GF-D8 (cell line): ENCODE measurements around the gene ADA.
"Not testable (repeated sequence)": the region's sequence is repeated elsewhere in the genome, so short reads cannot be mapped to it uniquely, and the experiment has no call there.

Source experiments
- DNase-seq: peaks from one replicate; lab custom pipeline; 2025; lab: John Stamatoyannopoulos, UW

ADA gene

GRCh38 chr20:44599715-44600114, 51.8 kb downstream of the ADA start:
- no peak for DNase-seq

GRCh38 chr20:44598423-44599305, 52.8 kb downstream of the ADA start:
- peak; percentile 63 for DNase-seq

GRCh38 chr20:44597930-44598329, 53.6 kb downstream of the ADA start:
- no peak for DNase-seq

GRCh38 chr20:44597516-44597915, 54.0 kb downstream of the ADA start:
- no peak for DNase-seq

- DNase-seq, result no peak
Observed at GRCh38 chr20:44596876-44597275, 54.6 kb downstream of the ADA start.

- DNase-seq, result no peak
Observed at GRCh38 chr20:44596010-44596409, 55.5 kb downstream of the ADA start.

- peak; percentile 12 for DNase-seq
Observed at GRCh38 chr20:44594730-44595129, 56.8 kb downstream of the ADA start.

- DNase-seq, result no peak
Observed at GRCh38 chr20:44593751-44594150, 57.7 kb downstream of the ADA start.

GRCh38 chr20:44592366-44592765, 59.1 kb downstream of the ADA start:
- DNase-seq, result no peak

GRCh38 chr20:44590980-44591778, 60.3 kb downstream of the ADA start:
- no peak for DNase-seq

GRCh38 chr20:44589537-44589936, 62.0 kb downstream of the ADA start:
- DNase-seq, result no peak

- not testable (repeated sequence) for DNase-seq
Observed at GRCh38 chr20:44588321-44588720, 63.2 kb downstream of the ADA start.

GRCh38 chr20:44587035-44587980, 64.2 kb downstream of the ADA start:
- DNase-seq, result no peak

- peak; percentile 91 for DNase-seq
Observed at GRCh38 chr20:44586289-44586911, 65.1 kb downstream of the ADA start.

GRCh38 chr20:44585057-44585963, 66.2 kb downstream of the ADA start:
- DNase-seq, result peak; percentile 18

- DNase-seq, result no peak
Observed at GRCh38 chr20:44584162-44584561, 67.3 kb downstream of the ADA start.

- no peak for DNase-seq
Observed at GRCh38 chr20:44583157-44583556, 68.3 kb downstream of the ADA start.

- peak; percentile 38 for DNase-seq
Observed at GRCh38 chr20:44582311-44583025, 69.0 kb downstream of the ADA start, which contains the start of gene PKIG. TSS of gene PKIG (plus strand) at chr20:44582579. CDS start at chr20:44614557, 31,978 bp downstream.

- DNase-seq, result no peak
Observed at GRCh38 chr20:44581515-44581914, 70.0 kb downstream of the ADA start.
